Measurements from ENCODE around the gene SIPA1L3.

The SIPA1L3 gene

DNA sequence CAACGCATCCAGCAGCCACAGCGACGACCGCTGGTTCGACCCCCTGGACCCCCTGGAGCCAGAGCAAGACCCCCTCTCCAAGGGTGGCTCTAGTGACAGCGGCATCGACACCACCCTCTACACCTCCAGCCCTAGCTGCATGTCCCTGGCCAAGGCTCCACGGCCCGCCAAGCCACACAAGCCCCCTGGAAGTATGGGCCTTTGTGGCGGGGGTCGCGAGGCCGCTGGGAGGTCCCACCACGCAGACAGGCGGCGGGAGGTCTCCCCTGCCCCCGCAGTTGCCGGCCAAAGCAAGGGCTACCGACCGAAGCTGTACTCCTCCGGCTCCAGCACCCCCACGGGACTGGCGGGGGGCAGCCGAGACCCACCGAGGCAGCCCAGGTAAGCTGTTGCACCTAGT lies 257.5 kb downstream of the SIPA1L3 start:
- DNase-seq: no peak

DNA sequence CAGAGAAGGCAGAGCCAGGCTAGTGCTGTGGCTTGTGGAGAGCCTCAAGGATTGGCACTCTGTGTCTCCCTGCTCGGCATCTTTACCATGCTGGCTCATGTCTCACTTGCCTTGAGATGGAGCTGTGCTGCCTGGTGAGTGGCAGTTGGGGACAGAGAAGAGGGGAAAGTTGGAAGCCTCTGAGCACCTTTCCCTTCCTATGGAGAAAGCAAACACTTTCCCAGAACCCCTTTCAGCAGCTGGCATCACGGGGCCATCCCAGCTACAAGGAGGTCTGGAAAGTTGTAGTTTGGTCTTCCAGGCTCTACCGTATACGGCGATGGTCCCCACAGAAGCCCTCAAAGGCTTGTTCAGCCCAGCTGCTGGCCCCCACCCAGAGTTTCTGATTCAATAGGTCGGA lies 258.3 kb downstream of the SIPA1L3 start:
- DNase-seq: no peak

DNA sequence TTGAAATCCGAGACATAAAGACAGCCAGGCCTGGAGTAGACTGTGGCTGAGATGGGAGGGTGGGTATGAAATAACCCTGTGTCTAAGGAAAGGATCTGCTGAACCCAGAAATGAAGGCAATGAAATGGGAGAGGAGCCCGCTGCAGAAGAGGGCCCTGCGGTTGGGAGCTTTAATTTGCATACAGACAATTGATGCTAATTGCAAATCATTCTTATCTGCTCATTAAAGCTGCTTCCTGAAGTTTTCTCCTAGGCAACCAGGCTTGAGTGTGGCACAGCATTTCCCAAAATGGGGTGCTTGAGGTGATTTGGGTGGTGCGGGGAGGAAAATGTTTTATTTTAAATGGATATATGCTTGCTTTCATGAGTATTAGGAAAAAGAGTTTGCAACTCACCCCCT lies 261.6 kb downstream of the SIPA1L3 start:
- DNase-seq: no peak

DNA sequence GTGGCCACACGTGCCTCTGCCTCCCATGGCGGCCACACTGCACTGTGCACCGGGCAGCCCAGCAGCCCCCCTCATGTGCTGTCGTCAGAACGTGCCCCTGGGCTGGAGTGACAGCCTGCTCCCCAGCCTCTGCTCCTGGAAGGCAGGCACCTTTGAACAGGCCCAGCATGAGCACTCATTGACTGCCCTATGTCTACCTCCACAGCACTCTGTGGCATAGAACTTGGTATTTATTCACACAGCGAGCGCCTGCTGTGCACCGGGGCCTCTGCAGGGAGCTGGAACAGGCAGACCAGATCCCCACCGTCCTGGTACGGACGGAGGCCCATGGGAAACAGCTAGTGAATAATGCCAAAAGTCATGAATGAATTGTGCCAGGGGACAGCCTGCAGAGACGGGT lies 263.3 kb downstream of the SIPA1L3 start:
- no peak for DNase-seq

DNA sequence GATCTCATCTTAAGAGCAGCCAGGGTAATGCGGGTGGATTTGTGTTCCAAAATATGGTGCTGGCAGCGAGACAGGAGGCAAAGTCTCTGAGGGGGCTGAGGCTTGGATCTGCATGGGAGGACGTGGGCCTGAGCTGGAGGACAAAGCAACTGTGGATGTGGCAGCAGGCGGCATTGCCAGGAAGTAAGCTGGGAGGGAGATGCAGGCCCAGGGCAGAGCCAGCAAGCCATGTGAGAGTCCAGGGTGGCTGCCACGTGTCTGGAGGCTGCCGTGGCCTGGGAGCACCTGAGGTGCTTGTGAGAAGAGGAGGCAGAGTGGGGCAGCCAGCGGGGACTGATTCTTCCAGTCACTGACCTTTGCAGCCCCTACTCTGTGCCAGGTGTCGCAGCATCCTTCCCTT lies 265.0 kb downstream of the SIPA1L3 start:
- no peak for DNase-seq

DNA sequence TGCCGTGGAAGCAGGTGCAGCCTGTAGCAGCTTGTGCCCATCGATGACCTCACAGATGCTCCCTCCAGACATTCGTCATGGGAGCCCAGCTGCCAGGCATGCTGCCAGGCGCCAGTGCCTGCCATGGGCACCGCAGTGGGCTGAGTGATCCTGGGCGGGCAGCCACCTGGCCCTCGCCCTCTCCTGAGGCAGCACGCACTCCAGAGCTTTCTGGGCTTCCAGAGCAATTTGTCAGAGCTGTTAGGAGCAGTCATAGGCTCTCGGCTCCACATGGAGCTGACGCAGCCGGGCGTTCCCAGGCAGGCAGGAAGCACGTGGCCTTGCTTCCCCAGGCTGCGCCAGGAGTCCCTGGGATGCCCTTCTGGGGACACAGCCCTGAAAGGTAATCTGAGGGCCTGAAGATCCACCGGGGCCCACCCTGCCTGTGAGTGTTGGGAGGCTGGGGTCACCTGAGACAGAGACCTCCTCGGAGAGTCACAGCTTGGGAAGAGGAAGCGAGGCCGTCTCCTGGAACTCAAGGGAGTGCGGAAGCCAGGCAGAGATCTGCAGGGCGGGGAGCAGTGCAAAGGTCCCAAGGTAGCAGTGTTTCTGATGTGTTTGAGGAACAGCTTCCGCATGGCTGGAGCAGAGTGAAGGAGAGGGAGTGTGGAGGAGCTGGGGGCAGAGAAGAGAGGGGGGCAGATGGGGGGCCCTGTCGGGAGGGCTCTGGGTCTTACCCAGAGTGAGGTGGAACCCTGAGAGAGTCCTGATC lies 266.5 kb downstream of the SIPA1L3 start:
- no peak for DNase-seq

DNA sequence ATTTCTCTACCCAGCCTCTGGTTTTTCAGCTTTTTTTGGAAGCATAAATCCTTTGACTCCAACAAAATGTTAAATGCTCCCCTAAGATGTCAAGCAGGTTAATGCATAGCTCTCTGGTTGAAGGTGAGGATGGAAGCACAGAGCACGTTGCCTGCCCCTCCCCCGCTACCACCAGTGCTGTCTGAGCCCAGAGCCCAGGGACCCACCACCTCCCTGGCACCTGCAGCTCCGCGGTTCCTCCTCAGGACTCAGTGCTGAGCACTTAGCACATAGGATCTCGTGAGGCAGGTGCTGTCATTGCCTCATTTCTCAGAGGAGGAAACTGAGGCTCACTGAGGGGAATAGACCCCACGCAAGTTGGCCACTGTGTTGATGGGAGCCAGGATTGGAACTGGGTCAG lies 268.4 kb downstream of the SIPA1L3 start:
- DNase-seq: no peak

DNA sequence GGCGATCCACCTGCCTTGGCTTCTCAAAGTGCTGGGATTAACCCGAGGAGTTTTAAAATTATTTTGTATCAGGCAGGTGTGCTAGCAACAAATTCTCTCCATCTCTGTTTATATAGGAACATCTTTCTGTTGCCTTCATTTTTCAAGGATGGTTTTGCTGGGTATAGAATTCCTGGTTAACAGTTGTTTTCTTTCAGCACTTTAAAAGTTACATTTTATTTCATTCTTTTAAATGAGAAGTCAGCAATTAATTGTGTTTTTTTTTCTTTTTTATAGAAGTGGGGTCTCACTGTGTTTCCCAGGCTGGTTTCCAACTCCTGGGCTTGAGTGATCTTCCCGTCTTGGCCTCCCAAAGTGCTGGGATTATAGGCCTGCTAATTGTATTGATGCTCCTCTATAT lies 273.1 kb downstream of the SIPA1L3 start:
- no peak for DNase-seq

DNA sequence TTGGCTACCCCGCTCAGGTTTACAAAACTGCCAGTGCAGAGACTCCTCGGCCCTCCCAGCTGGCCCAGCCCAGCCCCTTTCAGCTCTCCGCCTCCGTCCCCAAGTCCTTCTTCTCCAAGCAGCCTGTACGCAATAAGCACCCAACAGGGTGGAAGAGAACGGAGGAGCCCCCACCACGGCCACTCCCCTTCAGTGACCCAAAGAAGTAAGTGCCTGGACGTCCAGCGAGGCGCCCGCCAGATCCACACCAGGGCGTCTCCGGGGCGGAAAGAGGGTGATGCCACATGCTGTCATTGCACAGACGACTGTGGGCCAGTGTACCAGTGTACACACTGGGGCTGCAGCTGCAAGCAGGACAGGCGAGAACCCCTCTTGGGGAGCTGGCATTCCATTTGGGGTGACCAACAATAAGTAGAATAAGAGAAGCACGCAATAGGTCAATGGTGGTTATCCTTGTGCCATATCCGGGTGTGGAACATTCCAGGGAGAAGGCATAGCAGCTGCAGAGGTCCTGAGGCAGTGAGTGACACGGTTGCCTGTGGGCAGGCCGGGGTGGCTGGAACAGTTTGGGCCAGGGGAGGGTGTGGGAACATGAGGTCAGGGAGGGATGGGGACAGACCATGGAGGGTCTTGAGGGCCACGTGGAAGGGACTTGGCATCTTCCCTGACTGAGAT lies 275.7 kb downstream of the SIPA1L3 start:
- DNase-seq: no peak

DNA sequence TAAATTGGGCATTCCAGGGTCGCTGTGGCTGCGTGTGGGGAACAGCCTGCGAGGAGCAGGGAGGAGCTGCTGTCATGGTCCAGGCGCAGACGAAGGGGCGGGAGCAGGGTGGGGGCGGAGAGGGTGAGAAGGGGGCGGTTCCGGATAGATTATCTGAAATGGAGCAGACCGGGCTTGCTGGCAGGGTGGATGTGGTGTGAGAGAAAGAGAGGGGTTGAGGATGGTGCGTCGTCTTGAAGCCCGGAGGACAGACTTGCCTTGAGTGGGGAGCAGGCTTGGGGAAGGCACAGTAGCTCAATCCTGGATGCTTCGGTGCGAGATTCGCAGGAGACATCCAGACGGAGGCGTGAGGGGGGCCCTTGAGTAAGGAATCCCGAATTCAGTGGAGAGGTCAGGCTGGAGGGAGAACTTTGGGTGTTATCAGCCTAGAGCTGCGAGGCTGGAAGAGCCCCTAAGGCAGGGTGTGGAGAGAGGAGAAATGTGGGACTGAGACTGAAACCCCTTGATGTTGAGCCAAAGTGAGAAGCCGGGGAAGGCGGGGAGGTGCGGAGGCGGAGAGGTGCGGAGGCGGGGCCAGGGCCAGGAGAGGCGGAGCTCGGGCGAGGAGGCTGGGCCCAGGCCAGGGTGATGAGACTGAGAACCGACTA lies 276.4 kb downstream of the SIPA1L3 start:
- no peak for DNase-seq

DNA sequence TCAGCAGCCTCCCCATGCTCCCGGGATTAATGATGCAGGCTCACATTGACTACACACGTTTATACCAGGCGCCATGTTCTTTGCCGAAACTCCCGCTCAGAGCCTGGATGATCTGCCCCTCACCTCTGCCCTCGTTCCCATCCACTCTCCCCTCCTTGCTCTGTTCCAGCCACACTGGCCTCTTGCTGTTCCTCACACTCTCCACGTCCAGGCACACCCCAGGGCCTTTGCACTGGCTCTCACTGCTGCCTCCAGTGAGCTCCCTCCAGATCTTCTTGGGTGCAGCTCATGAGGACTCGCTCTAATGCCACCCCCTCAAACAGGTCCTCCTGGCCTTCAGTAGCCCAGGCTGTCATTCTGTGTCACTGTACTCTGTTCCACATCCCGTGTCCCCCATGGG lies 277.8 kb downstream of the SIPA1L3 start:
- no peak for DNase-seq

DNA sequence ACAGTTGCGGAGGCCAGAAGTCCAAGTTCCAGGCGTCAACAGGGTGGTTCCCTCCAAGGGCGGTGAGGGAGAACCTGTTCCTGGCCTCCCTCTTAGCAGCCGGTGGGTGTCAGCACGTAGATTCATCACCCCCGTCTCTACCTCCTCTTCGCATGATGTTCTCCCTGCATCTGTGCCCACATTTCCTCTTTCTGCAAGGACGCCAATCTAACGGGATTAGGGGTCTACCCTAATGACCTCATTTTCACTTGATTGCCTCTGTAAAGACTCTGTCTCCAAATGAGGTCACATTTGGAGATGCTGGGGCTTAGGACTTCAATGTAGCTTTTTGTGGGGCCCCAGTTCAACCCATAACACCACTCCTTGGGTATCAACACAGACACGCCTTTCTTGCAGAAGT lies 278.6 kb downstream of the SIPA1L3 start:
- no peak for DNase-seq

DNA sequence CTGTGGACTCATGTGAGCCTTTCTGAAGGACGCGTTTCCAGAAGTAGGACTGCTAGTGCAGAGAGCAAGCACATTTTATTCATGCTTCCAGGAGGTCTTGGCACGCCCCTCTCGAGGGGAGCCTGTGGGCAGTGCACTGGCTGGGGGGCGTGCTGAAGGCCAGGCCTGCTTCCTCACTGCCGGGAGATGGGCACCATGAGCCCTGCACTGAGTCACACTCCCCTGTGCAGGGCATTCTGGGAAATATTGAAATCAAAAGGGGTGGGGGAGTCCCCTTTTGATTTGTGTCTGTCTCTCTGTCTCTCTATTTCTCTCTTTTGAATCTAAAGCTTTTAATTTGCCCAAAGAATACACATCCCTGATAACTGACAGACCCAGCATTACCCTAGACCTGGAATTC lies 283.1 kb downstream of the SIPA1L3 start:
- no peak for DNase-seq

DNA sequence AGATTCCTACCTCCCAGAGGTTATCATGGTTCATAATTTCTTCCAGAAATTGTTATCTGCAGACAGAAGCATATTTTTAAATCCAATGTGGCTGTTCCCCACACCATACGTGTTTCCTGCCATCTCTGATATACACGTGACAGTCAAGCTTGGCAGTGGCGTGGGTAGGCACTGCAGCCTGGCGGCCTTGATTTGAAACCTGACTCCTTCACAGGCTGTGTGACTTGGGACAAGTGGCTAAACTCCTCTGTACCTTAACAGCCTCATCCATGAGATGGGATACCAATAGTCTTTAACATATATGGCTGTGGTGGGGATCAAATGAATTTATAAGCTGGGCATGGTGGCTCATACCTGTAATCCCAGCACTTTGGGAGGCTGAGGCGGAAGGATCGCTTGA lies 283.8 kb downstream of the SIPA1L3 start:
- DNase-seq: no peak

DNA sequence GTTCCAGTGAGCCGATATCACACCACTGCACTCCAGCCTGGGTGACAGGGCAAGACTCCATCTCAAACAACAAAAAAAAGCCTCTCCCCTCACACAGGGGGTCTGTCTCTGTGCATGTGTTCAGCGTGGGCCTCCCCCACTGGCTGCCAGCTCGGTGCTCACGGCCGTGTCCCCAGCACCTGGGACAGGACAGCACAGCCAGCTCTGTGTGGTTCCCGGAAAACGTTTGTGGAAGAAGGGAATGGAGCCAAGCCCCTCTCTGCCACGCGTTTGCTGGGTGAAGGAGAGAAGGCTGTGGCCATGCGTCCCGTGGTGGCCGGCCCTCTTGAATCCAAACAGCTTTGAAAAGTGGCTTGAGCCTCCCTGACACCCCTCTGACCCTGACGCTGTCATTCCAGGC lies 284.7 kb downstream of the SIPA1L3 start:
- no peak for DNase-seq

DNA sequence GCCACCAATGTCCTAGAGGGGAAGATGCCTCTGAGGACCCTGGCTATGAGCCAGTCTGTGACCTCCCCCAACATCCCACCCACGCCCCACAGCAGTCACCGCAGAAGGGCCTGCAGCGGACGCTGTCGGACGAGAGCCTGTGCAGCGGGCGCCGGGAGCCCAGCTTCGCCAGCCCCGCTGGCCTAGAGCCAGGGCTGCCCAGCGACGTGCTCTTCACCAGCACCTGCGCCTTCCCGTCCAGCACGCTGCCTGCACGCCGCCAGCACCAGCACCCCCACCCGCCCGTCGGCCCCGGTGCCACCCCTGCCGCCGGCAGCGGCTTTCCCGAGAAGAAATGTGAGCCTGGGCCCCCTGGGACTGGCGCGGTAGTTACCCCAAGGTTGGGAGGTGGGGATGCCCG lies 286.4 kb downstream of the SIPA1L3 start:
- no peak for DNase-seq

DNA sequence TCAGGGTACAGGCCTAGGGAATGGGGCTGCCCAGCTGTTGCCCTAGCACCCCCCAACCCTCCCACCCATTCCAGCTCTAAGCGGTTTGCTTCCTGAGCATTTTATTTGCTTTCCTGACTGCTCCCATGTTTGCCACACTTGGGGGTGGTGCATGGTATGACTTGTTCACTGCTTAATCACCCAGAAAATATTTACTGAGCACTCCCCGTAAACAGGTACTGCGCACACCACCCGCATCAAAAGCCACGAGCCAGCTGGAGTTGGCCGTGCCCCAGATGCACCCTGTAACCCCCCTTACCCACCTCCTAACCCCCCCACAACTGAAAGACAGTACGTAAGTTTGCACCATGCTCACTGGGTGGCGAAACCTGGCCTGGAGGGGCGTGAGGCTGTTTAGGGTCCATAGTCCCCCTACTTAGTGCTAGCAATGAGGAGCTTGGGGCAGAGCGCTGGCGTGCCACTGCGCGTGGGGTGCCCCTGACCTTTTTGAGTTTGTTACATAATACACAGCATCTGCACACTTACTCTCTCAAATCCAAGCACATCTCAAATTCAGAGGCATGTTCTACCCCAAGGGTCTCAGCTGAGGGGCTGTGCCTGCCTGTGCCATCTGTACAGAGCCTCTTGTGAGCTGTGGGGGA lies 287.2 kb downstream of the SIPA1L3 start:
- no peak for DNase-seq

DNA sequence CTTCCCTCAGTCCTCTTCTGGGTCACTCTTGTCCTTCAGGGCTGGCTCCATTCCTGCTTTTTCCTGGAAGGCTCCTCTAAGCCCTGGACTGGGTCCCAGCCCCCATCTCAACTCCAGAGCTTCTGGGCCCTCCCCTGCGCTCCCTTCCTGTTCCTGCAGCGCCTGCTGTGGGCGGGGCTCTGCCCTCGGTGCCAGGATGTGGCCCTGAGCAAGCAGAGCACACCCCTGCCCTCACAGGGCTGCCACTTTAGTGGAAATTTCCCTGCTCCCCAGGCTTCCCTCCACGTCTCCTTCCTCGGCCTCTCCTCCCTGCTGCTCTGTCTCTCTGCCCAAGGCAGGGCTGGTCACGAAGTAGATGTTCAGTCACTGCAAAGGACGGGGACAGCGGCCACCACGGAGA lies 288.2 kb downstream of the SIPA1L3 start:
- no peak for DNase-seq

DNA sequence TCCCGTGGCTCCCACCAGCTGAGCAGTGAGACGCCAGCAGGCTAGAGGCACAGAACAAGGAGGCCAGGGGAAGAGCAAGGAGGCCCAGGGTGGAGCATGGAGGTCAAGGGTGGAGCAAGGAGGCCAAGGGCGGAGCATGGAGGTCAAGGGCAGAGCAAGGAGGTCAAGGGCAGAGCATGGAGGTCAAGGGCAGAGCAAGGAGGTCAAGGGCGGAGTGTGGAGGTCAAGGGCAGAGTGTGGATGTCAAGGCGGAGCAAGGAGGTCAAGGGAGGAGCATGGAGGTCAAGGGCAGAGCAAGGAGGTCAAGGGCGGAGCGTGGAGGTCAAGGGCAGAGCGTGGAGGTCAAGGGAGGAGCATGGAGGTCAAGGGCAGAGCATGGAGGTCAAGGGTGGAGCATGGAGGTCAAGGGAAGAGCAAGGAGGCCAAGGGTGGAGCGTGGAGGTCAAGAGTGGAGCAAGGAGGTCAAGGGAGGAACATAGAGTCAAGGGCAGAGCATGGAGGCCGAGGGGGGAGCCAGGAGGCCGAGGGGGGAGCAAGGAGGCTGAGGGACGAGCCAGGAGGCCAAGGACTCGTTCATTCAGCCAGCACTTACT lies 289.3 kb downstream of the SIPA1L3 start:
- DNase-seq: no peak

DNA sequence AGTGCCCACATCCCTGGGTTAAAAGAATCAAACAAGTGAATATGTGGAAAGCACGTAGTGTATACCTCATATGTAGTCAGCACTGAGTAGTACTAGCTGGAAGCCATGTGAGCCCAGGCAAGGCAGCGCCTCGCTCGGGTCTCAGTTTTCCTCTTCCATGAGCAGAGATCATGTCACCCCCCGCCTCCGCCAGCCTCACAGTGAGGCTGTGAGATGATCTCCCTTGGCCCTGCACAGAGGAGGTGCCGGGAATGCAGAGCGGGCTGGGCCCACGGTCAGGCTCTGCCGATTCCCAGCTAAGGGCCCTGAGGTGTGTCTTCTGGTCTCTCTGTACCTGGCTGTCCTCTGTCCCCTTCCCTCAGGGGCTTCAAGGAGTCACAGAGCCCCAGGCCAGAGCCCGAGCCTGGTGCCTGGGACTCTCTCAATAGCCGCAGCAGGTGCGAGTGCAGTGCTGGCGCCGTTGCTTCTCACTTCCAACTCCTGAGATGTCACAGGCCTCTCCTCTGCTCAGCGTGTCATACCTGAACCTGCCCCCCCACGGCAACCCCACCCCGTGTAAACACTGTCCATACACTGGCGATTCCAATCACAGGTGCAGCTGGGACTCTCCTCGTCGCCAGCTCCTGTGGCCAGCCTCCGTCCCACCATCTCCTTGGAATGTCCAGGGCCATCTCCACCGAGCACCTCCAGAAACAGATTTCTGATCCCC lies 290.1 kb downstream of the SIPA1L3 start:
- no peak for DNase-seq

DNA sequence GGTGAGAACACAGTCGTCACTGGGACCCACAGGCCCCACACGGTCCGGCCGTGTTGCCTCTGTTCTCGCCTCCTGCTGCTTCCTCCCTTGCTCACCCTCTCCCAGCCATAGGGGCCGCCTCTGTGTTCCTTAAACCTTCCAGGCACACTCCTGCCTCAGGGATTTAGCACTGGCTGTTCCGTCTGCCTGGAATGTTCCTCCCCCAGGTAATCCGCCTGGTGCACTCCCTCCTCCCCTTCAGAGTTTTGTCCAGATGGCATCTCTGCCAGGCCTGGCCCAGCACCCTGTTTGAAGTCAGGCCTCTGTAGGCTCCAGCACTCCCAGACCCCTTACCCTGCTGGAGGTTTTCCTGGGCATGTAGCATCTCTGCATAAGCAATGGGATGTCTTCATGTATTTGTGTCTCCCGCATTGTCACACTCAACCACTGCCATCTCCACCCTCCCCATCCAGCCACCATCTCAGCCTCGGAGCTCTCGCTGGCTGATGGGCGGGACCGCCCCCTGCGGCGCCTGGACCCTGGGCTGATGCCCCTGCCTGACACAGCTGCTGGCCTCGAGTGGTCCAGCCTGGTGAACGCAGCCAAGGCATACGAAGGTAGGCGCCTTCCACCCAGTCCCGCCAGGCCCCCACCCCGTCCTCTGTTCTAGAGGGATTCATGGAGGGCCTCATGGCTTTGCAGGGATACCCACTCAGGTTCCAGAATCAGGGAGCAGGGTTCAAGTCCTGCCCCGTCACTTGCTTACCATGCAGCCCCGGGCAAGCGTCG lies 291.1 kb downstream of the SIPA1L3 start:
- DNase-seq: no peak

DNA sequence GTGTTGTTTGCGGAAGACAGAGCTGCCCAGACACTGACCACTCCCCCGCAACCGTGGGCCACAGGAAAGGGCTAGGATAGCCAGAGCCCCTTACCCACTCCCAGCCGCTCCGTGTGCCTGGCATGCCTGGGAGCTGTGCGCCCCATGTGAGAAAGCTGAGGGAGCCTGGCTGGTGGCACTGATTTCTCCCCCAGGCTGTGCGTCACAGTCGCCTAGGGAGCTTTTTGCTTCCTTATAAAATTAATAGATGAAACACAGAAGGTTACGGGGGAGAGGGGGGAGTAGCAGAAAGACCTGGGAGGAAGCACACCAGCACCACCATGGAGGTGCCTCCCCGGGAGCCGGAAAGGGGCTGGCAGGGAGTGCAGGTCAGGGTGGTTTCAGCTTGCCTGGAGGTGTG lies 292.3 kb downstream of the SIPA1L3 start:
- DNase-seq: no peak

Measured in GDM1 (cell line).